Measurements from ENCODE around the gene GPATCH3.
A peak's percentile ranks its signal among the peaks of the same experiment; 100 is the strongest.

Gene GPATCH3

GRCh38 chr1:26913389-26913753, 13.1 kb upstream of the GPATCH3 start:
- Histone ChIP-seq H3K4me3 (ENCODE audit: low read length) (no peak overlapping the region), H3K4me1 (ENCODE audit: control insufficient read depth, insufficient read depth, low read length) (no peaks in the 10 kb centered on the region), H3K9ac (ENCODE audit: low read length) (no peak overlapping the region), H3K36me3 (ENCODE audit: control insufficient read depth, insufficient read depth, low read length, severe bottlenecking) (no peaks in the 10 kb centered on the region), H3K27me3 (replicated peaks; ENCODE audit: control insufficient read depth, insufficient read depth, low read length) (no peaks in the 10 kb centered on the region), H3K9me3 (ENCODE audit: control insufficient read depth, low read length) (no peaks in the 10 kb centered on the region)
- DNase-seq (ENCODE audit: low read depth) = no peak

- Histone ChIP-seq H3K36me3 (ENCODE audit: control insufficient read depth, insufficient read depth, low read length, severe bottlenecking) (no peaks in the 10 kb centered on the region), H3K9ac (ENCODE audit: low read length) (no peak overlapping the region), H3K27me3 (replicated peaks; ENCODE audit: control insufficient read depth, insufficient read depth, low read length) (no peaks in the 10 kb centered on the region), H3K4me1 (ENCODE audit: control insufficient read depth, insufficient read depth, low read length) (no peaks in the 10 kb centered on the region), H3K9me3 (ENCODE audit: control insufficient read depth, low read length) (no peaks in the 10 kb centered on the region), H3K4me3 (ENCODE audit: low read length) (no peak overlapping the region)
- no peak for DNase-seq (ENCODE audit: low read depth)
These were observed 11.9 kb upstream of the GPATCH3 start for GRCh38 chr1:26912147-26912490.

GRCh38 chr1:26911399-26912146, 11.3 kb upstream of the GPATCH3 start:
- no peaks in the 10 kb centered on the region for H3K4me1 ChIP-seq (ENCODE audit: control insufficient read depth, insufficient read depth, low read length)
- no peaks in the 10 kb centered on the region for H3K27me3 ChIP-seq (replicated peaks; ENCODE audit: control insufficient read depth, insufficient read depth, low read length)
- no peak for DNase-seq (ENCODE audit: low read depth)
- H3K36me3 ChIP-seq (ENCODE audit: control insufficient read depth, insufficient read depth, low read length, severe bottlenecking) = no peaks in the 10 kb centered on the region
- no peak overlapping the region for H3K4me3 ChIP-seq (ENCODE audit: low read length)
- no peaks in the 10 kb centered on the region for H3K9me3 ChIP-seq (ENCODE audit: control insufficient read depth, low read length)
- H3K9ac ChIP-seq (ENCODE audit: low read length) = no peak overlapping the region

- no peak overlapping the region for H3K9ac ChIP-seq (ENCODE audit: low read length)
- no peaks in the 10 kb centered on the region for H3K27me3 ChIP-seq (replicated peaks; ENCODE audit: control insufficient read depth, insufficient read depth, low read length)
- no peak for DNase-seq (ENCODE audit: low read depth)
- H3K36me3 ChIP-seq (ENCODE audit: control insufficient read depth, insufficient read depth, low read length, severe bottlenecking) = no peaks in the 10 kb centered on the region
- H3K9me3 ChIP-seq (ENCODE audit: control insufficient read depth, low read length) = no peaks in the 10 kb centered on the region
- no peaks in the 10 kb centered on the region for H3K4me1 ChIP-seq (ENCODE audit: control insufficient read depth, insufficient read depth, low read length)
- H3K4me3 ChIP-seq (ENCODE audit: low read length) = no peak overlapping the region
These were observed 10.3 kb upstream of the GPATCH3 start for GRCh38 chr1:26910343-26911160.

DNA sequence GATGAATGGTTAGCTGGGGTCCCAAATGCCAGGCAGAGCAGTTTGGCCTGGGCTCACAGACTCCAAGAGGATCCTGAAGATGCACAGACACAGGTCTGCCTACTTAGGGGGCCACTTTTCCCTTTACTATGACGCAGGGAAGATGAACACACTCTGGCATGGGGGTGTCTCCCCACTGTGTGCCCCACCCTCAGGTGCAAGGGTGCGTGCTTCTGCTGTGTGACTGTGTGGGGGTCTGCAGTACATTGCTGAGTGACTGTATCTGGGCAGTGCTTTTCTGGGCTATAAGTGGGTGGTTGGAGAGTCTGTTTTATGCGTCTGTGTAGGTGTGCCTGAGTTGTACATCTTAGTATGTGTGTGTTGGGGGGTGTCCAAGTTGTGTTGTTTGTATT, 9.7 kb upstream of the GPATCH3 start:
- H3K9me3 ChIP-seq (ENCODE audit: control insufficient read depth, low read length) = no peaks in the 10 kb centered on the region
- no peaks in the 10 kb centered on the region for H3K36me3 ChIP-seq (ENCODE audit: control insufficient read depth, insufficient read depth, low read length, severe bottlenecking)
- H3K4me3 ChIP-seq (ENCODE audit: low read length) = no peak overlapping the region
- H3K4me1 ChIP-seq (ENCODE audit: control insufficient read depth, insufficient read depth, low read length) = no peaks in the 10 kb centered on the region
- H3K9ac ChIP-seq (ENCODE audit: low read length) = no peak overlapping the region
- DNase-seq (ENCODE audit: low read depth) = no peak
- H3K27me3 ChIP-seq (replicated peaks; ENCODE audit: control insufficient read depth, insufficient read depth, low read length) = no peaks in the 10 kb centered on the region

DNA sequence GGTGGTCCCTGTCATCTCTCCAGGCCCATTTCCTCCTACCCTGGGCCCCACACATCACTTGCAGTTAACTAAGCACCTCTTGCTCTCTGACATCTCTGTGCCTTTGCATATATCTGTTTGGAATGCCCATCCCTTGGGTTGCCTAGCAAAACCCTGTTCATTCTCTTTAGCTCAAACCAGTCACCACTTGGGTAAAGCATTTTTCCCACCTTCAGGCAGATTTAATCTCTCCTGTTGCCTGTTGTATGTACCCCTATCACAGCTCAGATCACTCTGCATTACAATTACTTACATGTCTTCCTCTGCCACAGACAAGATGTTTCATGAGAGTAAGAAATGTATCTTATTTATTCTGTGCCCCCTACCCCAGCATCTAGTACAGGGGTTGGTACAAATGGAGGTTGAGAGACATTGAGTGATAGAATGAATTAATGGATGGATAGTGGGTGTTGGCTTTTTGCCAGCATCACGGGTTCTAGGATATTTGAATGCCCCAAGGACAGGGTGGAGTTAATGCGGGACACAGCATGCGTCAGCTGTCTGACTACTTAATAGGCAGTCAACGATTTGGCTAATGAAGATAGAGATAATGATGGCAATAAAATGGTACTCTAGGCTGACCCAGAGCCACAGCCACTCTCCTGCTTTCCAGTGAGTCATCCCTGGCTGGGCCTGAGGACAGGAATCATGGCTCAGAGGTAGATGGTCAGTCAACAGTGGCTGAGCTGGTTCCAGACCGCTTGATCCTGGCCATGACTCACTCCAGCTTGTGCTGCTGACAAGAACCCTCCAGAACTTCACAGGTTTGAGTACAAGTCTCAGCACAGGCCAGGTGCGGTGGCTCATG, 7.0 kb upstream of the GPATCH3 start:
- H3K4me1 ChIP-seq (ENCODE audit: control insufficient read depth, insufficient read depth, low read length) = no peaks in the 10 kb centered on the region
- no peaks in the 10 kb centered on the region for H3K9me3 ChIP-seq (ENCODE audit: control insufficient read depth, low read length)
- H3K4me3 ChIP-seq (ENCODE audit: low read length) = no peak overlapping the region
- no peaks in the 10 kb centered on the region for H3K36me3 ChIP-seq (ENCODE audit: control insufficient read depth, insufficient read depth, low read length, severe bottlenecking)
- H3K27me3 ChIP-seq (replicated peaks; ENCODE audit: control insufficient read depth, insufficient read depth, low read length) = no peaks in the 10 kb centered on the region
- no peak overlapping the region for H3K9ac ChIP-seq (ENCODE audit: low read length)
- DNase-seq (ENCODE audit: low read depth) = peak; percentile 36

DNA sequence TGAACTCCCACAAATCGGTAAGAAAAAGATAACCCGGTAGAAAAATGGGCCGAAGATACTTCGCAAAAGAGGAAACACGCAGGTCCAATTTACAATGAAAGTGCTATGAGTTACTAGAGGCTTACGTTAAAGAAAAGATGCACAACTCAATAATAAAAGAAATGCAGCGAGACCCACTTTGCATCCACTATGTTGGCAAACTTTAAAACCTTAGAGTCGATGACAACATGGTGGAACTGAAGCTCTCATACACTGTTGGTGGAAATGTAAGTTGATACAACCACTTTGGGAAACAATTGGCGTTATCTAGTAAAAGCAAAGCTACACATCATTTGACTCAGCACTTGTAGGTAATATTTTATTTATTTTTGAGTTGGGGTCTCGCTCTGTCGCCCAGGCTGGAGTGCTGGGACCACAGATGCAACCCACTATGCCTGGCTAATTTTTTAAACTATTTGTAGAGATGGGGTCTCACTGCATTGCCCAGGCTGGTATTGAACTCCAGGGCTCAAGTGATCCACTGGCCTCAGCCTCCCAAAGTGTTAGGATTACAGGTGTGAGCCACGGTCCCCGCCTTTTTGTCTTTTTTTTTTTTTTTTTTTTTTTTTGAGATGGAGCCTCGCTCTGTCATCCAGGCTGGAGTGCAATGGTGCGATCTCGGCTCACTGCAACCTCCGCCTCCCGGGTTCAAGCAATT, 696 bp upstream of the GPATCH3 start:
- Histone ChIP-seq H3K36me3 (ENCODE audit: control insufficient read depth, insufficient read depth, low read length, severe bottlenecking) (peaks cover 11% of the 10 kb centered on the region), H3K27me3 (replicated peaks; ENCODE audit: control insufficient read depth, insufficient read depth, low read length) (no peaks in the 10 kb centered on the region), H3K4me1 (ENCODE audit: control insufficient read depth, insufficient read depth, low read length) (peaks cover 17% of the 10 kb centered on the region), H3K9ac (ENCODE audit: low read length) (peak overlapping the region; percentile 98), H3K9me3 (ENCODE audit: control insufficient read depth, low read length) (no peaks in the 10 kb centered on the region), H3K4me3 (ENCODE audit: low read length) (peak overlapping the region; percentile 98)
- DNase-seq (ENCODE audit: low read depth) = no peak

DNA sequence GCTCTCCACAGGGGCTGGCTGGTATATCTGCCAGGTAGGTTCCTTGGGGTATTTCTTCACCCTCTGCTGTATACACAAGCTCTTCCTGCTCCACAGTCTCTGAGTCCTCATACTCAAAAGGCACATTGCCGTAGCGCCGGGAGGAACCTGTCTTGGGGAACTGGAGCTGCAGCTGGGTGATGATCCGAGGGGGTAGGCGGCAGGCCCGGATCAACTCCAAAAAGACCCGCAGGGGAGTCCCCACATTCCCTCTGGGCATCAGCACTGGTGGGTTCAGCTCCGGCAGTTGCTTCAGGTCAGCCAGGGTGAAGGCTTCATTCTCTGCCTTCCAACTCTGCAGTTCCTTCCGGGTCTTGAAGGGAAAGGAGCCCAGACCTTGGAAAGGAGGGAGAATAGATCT, 2.9 kb downstream of the GPATCH3 start:
- no peak overlapping the region for H3K4me3 ChIP-seq (ENCODE audit: low read length)
- DNase-seq (ENCODE audit: low read depth) = no peak
- H3K36me3 ChIP-seq (ENCODE audit: control insufficient read depth, insufficient read depth, low read length, severe bottlenecking) = peaks cover 46% of the 10 kb centered on the region
- H3K9ac ChIP-seq (ENCODE audit: low read length) = no peak overlapping the region
- no peaks in the 10 kb centered on the region for H3K27me3 ChIP-seq (replicated peaks; ENCODE audit: control insufficient read depth, insufficient read depth, low read length)
- peaks cover 17% of the 10 kb centered on the region for H3K4me1 ChIP-seq (ENCODE audit: control insufficient read depth, insufficient read depth, low read length)
- H3K9me3 ChIP-seq (ENCODE audit: control insufficient read depth, low read length) = no peaks in the 10 kb centered on the region

- Histone ChIP-seq H3K27me3 (replicated peaks; ENCODE audit: control insufficient read depth, insufficient read depth, low read length) (no peaks in the 10 kb centered on the region), H3K4me3 (ENCODE audit: low read length) (no peak overlapping the region), H3K9me3 (ENCODE audit: control insufficient read depth, low read length) (no peaks in the 10 kb centered on the region), H3K36me3 (ENCODE audit: control insufficient read depth, insufficient read depth, low read length, severe bottlenecking) (peaks cover 52% of the 10 kb centered on the region), H3K9ac (ENCODE audit: low read length) (no peak overlapping the region), H3K4me1 (ENCODE audit: control insufficient read depth, insufficient read depth, low read length) (peaks cover 15% of the 10 kb centered on the region)
- no peak for DNase-seq (ENCODE audit: low read depth)
These were observed 6.0 kb downstream of the GPATCH3 start for GRCh38 chr1:26894263-26894662.

DNA sequence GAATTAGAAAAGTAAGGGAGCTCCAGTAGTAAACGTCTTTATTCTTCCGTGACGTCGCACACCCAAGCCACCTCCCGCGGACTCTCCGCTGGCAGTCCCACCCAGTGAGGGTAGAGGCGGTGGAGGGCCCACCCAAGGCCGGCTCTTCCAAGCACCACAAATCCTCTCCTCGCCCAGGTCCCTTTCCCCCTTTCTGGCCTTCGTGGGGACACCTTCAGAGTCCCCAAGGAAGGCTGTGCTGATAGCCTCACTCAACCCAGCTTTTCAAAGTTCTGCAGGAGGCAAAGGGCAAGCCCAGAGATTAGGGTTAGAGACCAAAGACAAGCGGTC, 9.8 kb downstream of the GPATCH3 start:
- Histone ChIP-seq H3K9me3 (ENCODE audit: control insufficient read depth, low read length) (no peaks in the 10 kb centered on the region), H3K36me3 (ENCODE audit: control insufficient read depth, insufficient read depth, low read length, severe bottlenecking) (peaks cover 58% of the 10 kb centered on the region), H3K4me1 (ENCODE audit: control insufficient read depth, insufficient read depth, low read length) (peaks cover 15% of the 10 kb centered on the region), H3K4me3 (ENCODE audit: low read length) (peak overlapping the region; percentile 94), H3K9ac (ENCODE audit: low read length) (peak overlapping the region; percentile 97), H3K27me3 (replicated peaks; ENCODE audit: control insufficient read depth, insufficient read depth, low read length) (no peaks in the 10 kb centered on the region)
- DNase-seq (ENCODE audit: low read depth) = no peak

Measured in adipocyte (in vitro differentiated cells).